ENCODE data around the gene PARM1.

PARM1 gene

DNA sequence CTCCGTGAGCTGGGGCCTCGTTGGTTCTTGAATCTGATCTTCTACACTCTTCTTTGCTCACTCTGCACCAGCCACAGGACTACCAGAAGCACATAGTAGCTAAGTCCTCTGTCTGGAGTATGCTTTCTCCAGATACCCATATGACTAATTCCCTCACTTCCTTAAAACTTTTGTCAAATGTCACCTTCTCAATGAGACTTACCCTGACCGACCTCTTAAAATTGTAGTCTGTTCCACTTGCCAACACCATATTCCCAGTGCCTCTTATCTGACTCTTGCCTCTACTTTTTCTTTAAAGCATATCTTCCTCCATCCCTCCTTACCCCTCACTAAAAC is 10.0 kb downstream of the PARM1 start:
- no peak for DNase-seq

GRCh38 chr4:74944354-74944793 is 11.5 kb downstream of the PARM1 start:
- no peak for DNase-seq

DNA sequence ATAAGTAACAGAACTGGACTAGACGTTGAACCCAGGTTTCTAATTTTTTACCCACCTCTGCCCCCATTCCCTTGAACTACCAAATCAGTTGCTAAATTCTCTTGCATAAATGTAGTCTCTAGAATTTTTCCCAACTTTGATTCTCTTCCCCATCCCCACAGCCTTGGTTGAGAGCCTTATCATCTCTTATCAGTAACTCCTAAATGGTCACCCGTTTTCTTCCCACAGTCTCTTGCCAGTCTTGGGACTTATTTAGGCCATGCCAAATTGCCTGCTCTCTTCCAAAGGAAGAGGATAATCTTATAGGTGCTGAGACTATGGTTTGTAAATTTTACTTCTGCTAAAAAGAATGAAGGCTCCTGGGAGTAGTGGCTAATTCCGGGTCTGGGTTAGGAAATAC is 13.3 kb downstream of the PARM1 start:
- DNase-seq, result no peak

DNA sequence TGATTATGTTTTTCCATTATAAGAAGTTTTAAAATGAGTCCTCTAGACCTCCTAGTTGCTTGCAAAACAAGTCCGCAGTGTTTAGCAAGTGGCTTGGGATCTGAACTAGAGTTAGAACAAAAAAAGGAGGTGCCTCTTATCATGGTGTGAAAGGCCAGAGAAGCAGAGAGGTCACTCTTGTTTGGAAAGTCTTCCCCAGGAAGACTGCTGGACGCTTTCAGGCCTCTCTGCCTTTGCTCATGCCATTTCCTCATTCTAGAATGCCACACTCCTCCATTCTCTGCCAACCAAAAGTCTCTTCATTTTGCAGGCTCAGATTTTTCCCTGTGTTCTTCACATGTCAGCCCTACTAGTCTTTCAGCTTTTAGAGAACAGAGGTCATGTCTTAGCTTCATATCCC is 14.9 kb downstream of the PARM1 start:
- no peak for DNase-seq

GRCh38 chr4:74948236-74948635 is 15.3 kb downstream of the PARM1 start:
- DNase-seq, result no peak

- DNase-seq, result no peak
Observed at GRCh38 chr4:74950200-74950599, 17.3 kb downstream of the PARM1 start.

DNA sequence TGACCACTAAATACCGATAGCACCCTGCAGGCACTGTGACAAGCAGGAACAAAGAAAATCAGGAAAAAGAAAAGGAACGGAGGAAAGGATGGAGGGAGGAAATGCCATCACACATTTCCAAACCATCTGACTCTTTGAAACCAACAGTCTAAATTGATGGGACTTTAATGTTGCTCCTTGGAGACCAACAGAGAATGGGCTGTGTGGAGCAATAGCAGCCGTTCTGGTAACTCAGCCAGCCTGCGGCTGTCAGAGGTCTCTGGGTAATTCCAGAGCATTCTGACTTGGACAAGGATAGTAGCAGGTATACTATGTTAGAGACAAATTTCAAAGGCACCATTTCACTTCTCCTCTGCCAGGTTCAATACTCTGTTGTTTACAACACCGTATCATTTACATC is 18.0 kb downstream of the PARM1 start:
- DNase-seq, result no peak

DNA sequence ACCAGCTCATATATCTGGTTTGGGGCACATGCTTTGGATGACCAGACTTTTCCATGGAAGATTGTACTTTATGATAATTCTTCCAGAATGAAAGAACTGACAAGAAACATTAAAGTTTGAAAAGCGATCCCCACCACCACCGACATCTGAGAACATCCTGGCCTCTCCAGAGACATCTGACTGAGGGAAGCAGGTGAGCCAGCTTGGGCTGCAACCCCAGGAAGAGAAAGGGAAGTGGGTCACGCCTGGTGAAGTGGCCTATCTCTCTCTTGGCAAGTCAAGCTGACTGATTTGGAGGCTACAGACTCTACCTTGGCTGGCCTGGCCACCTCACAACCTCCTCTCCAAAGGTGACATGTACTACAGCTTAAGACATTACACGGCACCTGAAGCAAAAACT is 20.7 kb downstream of the PARM1 start:
- DNase-seq, result no peak

- no peak for DNase-seq
Observed at GRCh38 chr4:74958881-74959280, 26.0 kb downstream of the PARM1 start.

DNA sequence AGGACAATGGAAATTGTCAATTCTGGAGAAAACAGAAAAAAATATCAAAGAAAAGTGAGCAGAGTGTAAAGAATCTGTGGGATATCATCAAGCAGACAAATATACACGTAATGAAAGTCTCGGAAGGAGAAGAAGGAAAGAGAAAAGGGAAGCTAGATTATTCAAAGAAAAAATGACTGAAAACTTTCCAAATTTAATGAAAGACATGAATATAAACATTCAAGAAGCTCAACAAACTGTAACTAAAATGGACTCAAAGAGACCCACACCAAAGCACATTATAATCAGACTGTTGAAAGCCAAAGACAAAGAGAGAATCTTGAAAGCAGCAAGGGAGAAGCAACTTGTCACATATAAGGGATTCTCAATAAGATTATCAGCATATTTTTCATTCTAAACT is 28.3 kb downstream of the PARM1 start:
- DNase-seq, result no peak

DNA sequence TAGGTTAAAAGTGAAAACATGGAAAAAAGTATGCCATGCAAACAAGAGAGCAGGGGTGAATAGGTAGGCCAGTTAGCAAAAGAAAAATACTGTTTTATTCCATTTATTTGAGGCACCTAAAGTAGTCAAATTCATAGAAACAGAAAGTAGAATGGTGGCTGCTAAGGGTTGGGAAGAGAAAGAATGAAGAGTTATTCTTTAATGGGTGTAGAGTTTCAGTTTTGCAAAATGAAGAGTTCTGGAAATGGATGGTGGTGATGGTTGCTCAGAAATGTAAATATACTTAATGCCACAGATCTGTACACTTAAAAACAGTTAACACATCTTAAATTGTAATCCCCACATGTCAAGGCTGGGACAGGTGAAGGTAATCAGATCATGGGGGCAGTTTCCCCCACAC is 29.7 kb downstream of the PARM1 start:
- DNase-seq, result no peak

- DNase-seq, result no peak
Observed at GRCh38 chr4:74964311-74964710, 31.4 kb downstream of the PARM1 start.

DNA sequence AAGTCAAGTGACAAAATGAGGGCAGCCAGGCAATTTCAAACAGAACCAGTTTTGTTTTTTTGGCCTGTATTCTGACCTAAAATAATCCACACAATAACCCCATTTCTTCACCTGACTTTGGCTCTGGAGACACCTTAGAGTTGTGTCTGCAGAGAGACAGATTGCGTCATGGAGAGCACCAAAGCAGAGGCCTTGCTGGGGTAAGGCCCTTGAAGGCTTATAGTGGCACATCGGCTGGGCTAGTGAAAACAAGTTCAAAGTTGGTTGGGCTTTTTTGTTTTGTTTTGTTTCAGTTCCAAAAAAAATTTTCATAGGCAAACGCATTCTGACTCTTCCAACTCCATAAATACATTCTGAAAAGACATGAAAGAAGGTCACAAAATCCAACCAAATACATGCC is 34.4 kb downstream of the PARM1 start:
- no peak for DNase-seq

DNA sequence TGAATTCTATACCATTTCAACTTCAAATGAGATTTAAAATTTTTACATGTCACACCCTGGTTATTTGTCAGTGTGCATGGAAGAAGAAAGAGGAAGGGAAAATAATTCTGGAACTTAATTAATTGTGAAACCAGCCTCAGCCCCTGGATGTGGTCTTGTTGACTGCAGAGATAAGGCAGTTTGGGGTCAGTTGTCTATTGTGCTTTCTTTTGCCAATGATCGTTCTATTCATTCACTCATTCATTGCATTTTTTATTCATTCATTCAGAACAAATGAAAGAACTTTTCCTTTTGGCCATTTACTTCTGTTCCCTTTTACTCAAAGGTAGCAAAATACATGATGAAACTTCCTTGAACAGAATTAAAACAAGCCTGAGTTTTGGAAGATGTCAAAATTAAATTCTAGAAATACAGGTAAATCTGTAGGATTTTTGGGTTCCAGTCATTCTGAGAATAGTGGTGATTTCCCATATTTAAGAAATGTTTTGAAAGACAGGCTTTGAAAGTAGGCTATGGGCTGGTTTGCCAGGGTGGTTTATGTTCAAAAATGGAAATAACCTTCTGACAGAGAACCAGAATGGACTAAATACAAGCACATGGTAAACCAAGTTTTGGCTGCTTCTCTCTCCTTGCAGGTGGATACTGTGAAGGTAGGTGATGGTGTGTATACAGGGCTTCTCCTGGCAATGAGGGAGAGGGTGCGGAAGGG is 35.7 kb downstream of the PARM1 start:
- DNase-seq, result no peak

GRCh38 chr4:74969507-74970474 is 36.9 kb downstream of the PARM1 start:
- DNase-seq, result no peak

GRCh38 chr4:74970577-74970976 is 37.7 kb downstream of the PARM1 start:
- DNase-seq, result no peak

DNA sequence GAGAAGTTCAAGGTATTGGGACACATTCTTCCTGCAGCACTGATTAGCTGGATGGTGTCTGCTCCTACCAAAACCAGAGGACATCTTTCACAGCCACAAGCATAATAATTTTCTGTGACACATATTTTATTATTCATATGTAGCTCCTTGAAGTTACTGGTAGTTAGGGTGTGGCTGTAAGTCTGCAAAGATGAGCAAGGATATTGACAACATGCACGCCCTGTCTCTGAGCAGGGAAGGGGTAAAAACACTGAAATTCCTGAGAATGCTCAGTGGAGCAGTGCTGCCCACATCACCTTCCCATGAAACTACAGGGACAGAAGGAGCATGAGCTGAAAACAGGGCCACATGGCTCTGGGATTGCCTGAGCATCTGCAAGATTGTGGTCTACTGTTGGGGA is 38.9 kb downstream of the PARM1 start:
- no peak for DNase-seq

DNA sequence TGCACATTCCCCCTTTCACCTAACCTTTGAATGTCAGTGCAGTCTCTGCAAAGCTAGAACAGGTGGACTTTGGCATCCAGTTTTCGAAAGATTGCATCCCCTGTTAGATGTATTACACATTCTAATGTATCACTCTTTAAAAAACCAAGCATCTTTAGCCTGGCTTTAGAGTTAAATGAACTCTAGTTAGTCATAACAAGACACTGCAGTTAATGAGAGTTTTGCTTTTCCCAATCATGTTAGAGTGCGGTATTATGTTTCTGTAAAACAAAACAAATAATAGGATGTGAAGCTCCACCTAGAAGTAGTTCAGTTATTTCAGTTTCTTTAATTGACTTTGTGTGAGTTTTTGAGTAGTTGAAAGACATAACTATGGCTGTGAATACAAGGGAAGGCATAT is 42.2 kb downstream of the PARM1 start:
- DNase-seq, result no peak

DNA sequence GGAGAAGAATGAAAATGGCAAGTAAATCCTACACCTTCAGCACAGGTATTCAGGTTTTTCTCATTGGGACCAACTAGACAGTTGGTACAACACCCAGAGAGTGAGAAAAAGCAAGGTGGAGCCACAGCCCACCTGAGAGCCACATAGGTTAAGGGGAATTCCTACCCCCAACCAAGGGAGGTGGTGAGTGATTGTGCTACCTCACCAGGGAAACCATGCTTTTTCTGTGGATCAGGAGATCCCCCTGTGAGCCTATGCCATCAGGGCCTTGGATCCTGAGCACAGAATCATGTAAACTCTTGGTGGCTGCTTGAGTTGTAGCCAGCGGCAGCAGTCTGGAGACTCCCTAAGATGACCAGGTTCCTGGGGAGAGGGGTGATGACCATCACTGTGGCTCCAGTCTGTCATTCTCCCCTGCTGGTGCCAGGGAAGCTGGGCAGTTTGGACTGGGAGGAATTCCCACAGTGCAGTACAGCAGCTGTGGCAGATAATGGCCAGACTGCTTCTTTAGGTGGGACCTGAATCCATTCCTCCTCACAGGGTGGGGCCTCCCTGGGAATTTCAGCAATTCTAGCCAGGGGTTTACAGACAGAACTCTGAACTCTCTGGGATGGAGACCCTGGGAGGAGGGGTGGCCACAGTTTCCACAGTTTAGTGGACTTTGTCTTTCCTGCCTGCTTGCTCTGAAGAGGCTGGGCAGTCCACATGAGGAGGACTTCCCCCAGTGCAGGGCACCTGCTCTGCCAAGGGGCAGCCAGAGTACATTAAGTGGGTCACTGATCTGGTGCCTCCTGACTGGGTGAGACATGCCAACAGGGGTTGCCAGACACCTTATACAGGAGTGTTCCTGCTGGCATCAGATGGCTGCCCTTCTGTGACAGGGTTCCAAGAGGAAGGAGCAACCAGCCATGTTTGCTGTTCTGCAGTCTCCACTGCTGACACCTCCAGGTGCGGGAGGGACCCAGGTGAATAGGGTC is 43.2 kb downstream of the PARM1 start:
- DNase-seq, result no peak

DNA sequence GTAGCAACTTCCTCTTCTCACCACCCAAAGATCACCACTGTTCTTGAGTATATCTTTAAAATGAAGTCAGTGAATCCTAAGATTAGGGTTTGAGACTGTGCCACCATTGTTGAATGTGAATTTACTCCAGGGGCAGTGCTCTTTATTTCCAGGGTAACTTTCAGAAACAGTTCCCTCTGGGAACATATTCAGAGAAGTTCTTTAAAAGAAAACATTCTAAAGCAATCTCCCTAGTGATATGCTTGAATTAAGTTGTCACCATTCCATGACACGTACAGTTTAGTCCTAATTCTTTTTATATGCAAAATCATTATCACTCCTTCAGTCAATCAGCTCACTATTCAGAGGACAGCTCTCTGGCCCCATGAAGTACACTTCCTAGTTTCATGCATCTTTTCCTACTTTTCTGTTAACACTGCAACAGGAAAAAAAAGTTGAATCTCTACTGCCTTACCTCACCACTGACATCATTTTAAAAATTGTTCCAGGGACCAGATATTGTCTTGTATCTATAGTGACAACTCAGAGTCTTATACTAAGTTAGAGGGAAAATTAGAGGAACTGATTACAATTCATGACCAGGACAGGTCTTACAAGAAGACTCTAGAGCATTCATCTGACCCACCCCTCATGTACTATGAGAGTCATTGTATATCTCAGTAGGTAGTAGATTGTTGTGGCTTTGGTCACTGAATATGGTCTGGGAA is 49.8 kb downstream of the PARM1 start:
- no peak for DNase-seq

- no peak for DNase-seq
Observed at GRCh38 chr4:74983253-74983635, 50.3 kb downstream of the PARM1 start.

GRCh38 chr4:74990276-74990875 is 57.5 kb downstream of the PARM1 start:
- DNase-seq, result no peak

Data from DMS79 treated with DMSO at 0.1 percent for 48 hours (cell line).